Neural crest cell (in vitro differentiated cells): Measurements from ENCODE around the gene CGNL1. TPM values are rescaled to one million over a fixed set of nuclear protein-coding genes. Genes with fewer than 3 reads are reported as not detected.

Source experiments
- DNase-seq: peaks from one replicate; pipeline ENCODE4 v3.0.0; 2021; ENCODE audit warnings: low read depth, mixed read lengths, low spot score
- H3K27ac Mint-ChIP-seq: one replicate; pipeline ENCODE4 v1.8.0; 2021; ENCODE audit warnings: mild to moderate bottlenecking, mixed read lengths; ENCODE audit not compliant: unreplicated experiment
- H3K27me3 Mint-ChIP-seq: 2 replicates; pipeline ENCODE4 v1.8.0; 2021; ENCODE audit warnings: low read depth, mild to moderate bottlenecking, mixed read lengths
- H3K36me3 Mint-ChIP-seq: 2 replicates; pipeline ENCODE4 v1.8.0; 2021; ENCODE audit warnings: low read depth, mild to moderate bottlenecking, mixed read lengths
- H3K4me1 Mint-ChIP-seq: 2 replicates; pipeline ENCODE4 v1.8.0; 2021; ENCODE audit warnings: mixed read lengths
- H3K4me3 Mint-ChIP-seq: one replicate; pipeline ENCODE4 v1.8.0; 2021; ENCODE audit warnings: mild to moderate bottlenecking, mixed read lengths
- H3K9me3 Mint-ChIP-seq: 2 replicates; pipeline ENCODE4 v1.8.0; 2021; ENCODE audit warnings: mixed read lengths
- CTCF ChIP-seq: fragments of 200-600 bp; sonication (generic); conservative IDR thresholded peaks from 2 replicates; pipeline ENCODE4 v1.5.0; 2021; ENCODE audit warnings: antibody characterized with exemption, mild to moderate bottlenecking
- total RNA-seq: library from RNA; stranded (reverse); gene quantifications from 2 replicates; pipeline ENCODE4 v1.2.1, GENCODE V29; 2021

CGNL1 gene
- total RNA-seq, 1 donor from 2014 or later = 1.2 TPM

- H3K27ac Mint-ChIP-seq = peak overlapping the region; percentile 7
- TF ChIP-seq CTCF = peak; percentile 41
- H3K4me3 Mint-ChIP-seq = no peak overlapping the region
- H3K27me3 Mint-ChIP-seq = no peaks in the 10 kb centered on the region
- no peaks in the 10 kb centered on the region for H3K36me3 Mint-ChIP-seq
- H3K9me3 Mint-ChIP-seq = no peaks in the 10 kb centered on the region
- H3K4me1 Mint-ChIP-seq = peaks cover 28% of the 10 kb centered on the region
- no peak for DNase-seq
These were observed 130.1 kb downstream of the CGNL1 start for GRCh38 chr15:57506422-57506821.

GRCh38 chr15:57507111-57507510 lies 130.8 kb downstream of the CGNL1 start:
- Mint-ChIP-seq H3K27me3 (no peaks in the 10 kb centered on the region), H3K4me1 (peaks cover 24% of the 10 kb centered on the region), H3K27ac (no peak overlapping the region), H3K36me3 (no peaks in the 10 kb centered on the region), H3K9me3 (no peaks in the 10 kb centered on the region), H3K4me3 (no peak overlapping the region)
- DNase-seq = no peak
- TF ChIP-seq CTCF = no peak

- H3K4me3 Mint-ChIP-seq = no peak overlapping the region
- no peak for DNase-seq
- no peak for TF ChIP-seq CTCF
- H3K36me3 Mint-ChIP-seq = no peaks in the 10 kb centered on the region
- no peaks in the 10 kb centered on the region for H3K27me3 Mint-ChIP-seq
- H3K9me3 Mint-ChIP-seq = no peaks in the 10 kb centered on the region
- H3K4me1 Mint-ChIP-seq = peaks cover 18% of the 10 kb centered on the region
- H3K27ac Mint-ChIP-seq = no peak overlapping the region
These were observed 132.8 kb downstream of the CGNL1 start for GRCh38 chr15:57509126-57509525.

GRCh38 chr15:57509965-57510364 lies 133.7 kb downstream of the CGNL1 start:
- no peak for TF ChIP-seq CTCF
- Mint-ChIP-seq H3K4me3 (no peak overlapping the region), H3K36me3 (no peaks in the 10 kb centered on the region), H3K9me3 (no peaks in the 10 kb centered on the region), H3K27ac (no peak overlapping the region), H3K27me3 (no peaks in the 10 kb centered on the region), H3K4me1 (peaks cover 18% of the 10 kb centered on the region)
- no peak for DNase-seq

- Mint-ChIP-seq H3K9me3 (no peaks in the 10 kb centered on the region), H3K27me3 (no peaks in the 10 kb centered on the region), H3K36me3 (no peaks in the 10 kb centered on the region), H3K4me1 (peaks cover 18% of the 10 kb centered on the region), H3K27ac (no peak overlapping the region), H3K4me3 (no peak overlapping the region)
- TF ChIP-seq CTCF = no peak
- DNase-seq = no peak
These were observed 134.3 kb downstream of the CGNL1 start for GRCh38 chr15:57510647-57511046.
